CD14-positive monocyte (primary cell): ENCODE measurements around the gene PUM2. TPM values are rescaled to one million over a fixed set of nuclear protein-coding genes. Genes with fewer than 3 reads are reported as not detected.

Experiments used
- DNase-seq, 3 donors: peaks; one replicate each; pipeline ENCODE4 v3.0.0-alpha.2; 2011 to 2022
- H2AFZ ChIP-seq: 2 replicates; pipeline ENCODE4 v1.6.0; 2012; ENCODE audit warnings: mild to moderate bottlenecking, low read depth, low read length, inconsistent platforms; ENCODE audit not compliant: insufficient read depth, poor library complexity, severe bottlenecking
- H3K27ac ChIP-seq, 2 donors: 1 replicate in 1 of 2; 2 replicates in 1 of 2; pipeline ENCODE4 v1.5.1; 2012 to 2013; ENCODE audit warnings: low read length in 2 of 2, control low read depth in 1 of 2, inconsistent platforms in 1 of 2, low read depth in 1 of 2, mild to moderate bottlenecking in 1 of 2
- H3K27me3 ChIP-seq, 2 donors: one replicate each; pipeline versions ENCODE4 v1.6.0 to v1.6.1; 2011 to 2013; ENCODE audit warnings: low read length in 2 of 2; ENCODE audit not compliant: control insufficient read depth in 2 of 2, insufficient read depth in 2 of 2
- H3K36me3 ChIP-seq, 2 donors: replicated peaks in 1 of 2; 1 replicate in 1 of 2; 2 replicates in 1 of 2; pipeline versions ENCODE4 v1.5.1 to v1.6.1; 2012 to 2013; ENCODE audit warnings: low read length in 2 of 2, control low read depth in 1 of 2, inconsistent platforms in 1 of 2, mild to moderate bottlenecking in 1 of 2; ENCODE audit not compliant: insufficient read depth in 2 of 2, control insufficient read depth in 1 of 2
- H3K4me1 ChIP-seq, 2 donors: 1 replicate in 1 of 2; 2 replicates in 1 of 2; pipeline versions ENCODE4 v1.5.1 to v1.6.1; 2012 to 2013; ENCODE audit warnings: low read length in 2 of 2, control low read depth in 1 of 2, inconsistent platforms in 1 of 2, mild to moderate bottlenecking in 1 of 2, moderate library complexity in 1 of 2; ENCODE audit not compliant: insufficient read depth in 2 of 2, control insufficient read depth in 1 of 2
- H3K4me2 ChIP-seq: replicated peaks from 2 replicates; pipeline ENCODE3; 2012; ENCODE audit warnings: low read length, moderate library complexity, mild to moderate bottlenecking; ENCODE audit not compliant: poor library complexity, severe bottlenecking; ENCODE audit errors: extremely low read depth
- H3K4me3 ChIP-seq, 3 experiments: fragments of 200-600 bp in 1 of 3; sonication (generic) in 1 of 3; replicated peaks in 1 of 3; 1 replicate in 2 of 3; 2 replicates in 1 of 3; pipeline ENCODE4 v1.5.1; 2011 to 2013; ENCODE audit warnings: low read length in 3 of 3, mild to moderate bottlenecking in 3 of 3, control low read depth in 2 of 3, low read depth in 2 of 3, inconsistent platforms in 1 of 3, moderate library complexity in 1 of 3
- H3K79me2 ChIP-seq: 2 replicates; pipeline ENCODE4 v1.6.0; 2012; ENCODE audit warnings: mild to moderate bottlenecking, control low read depth, inconsistent platforms, low read length, moderate library complexity; ENCODE audit not compliant: insufficient read depth
- H3K9ac ChIP-seq: 2 replicates; pipeline ENCODE4 v1.6.0; 2017; ENCODE audit warnings: low read length, mild to moderate bottlenecking; ENCODE audit not compliant: insufficient read depth, poor library complexity, severe bottlenecking
- H3K9me3 ChIP-seq, 2 donors: replicated peaks in 1 of 2; 1 replicate in 1 of 2; 2 replicates in 1 of 2; pipeline versions ENCODE4 v1.5.1 to v1.6.1; 2012 to 2013; ENCODE audit warnings: low read length in 2 of 2, control low read depth in 1 of 2; ENCODE audit not compliant: control insufficient read depth in 1 of 2, insufficient read depth in 1 of 2
- H4K20me1 ChIP-seq: 2 replicates; pipeline ENCODE4 v1.6.0; 2012; ENCODE audit warnings: mild to moderate bottlenecking, low read length, control low read depth, moderate library complexity; ENCODE audit not compliant: insufficient read depth
- H3K27ac Mint-ChIP-seq, 7 donors: one replicate each; pipeline ENCODE4 v1.8.0; 2020; ENCODE audit warnings: mild to moderate bottlenecking in 7 of 7, mixed read lengths in 7 of 7, moderate library complexity in 6 of 7, inconsistent platforms in 2 of 7
- H3K27me3 Mint-ChIP-seq, 3 donors: one replicate each; pipeline ENCODE4 v1.8.0; 2021 to 2022; ENCODE audit warnings: low read depth in 3 of 3, mild to moderate bottlenecking in 3 of 3, mixed read lengths in 3 of 3, moderate library complexity in 3 of 3, inconsistent platforms in 1 of 3
- H3K36me3 Mint-ChIP-seq, 2 donors: one replicate each; pipeline ENCODE4 v1.8.0; 2020; ENCODE audit warnings: mixed read lengths in 2 of 2, inconsistent platforms in 1 of 2, mild to moderate bottlenecking in 1 of 2
- H3K4me1 Mint-ChIP-seq: one replicate; pipeline ENCODE4 v1.8.0; 2020; ENCODE audit warnings: mild to moderate bottlenecking, mixed read lengths
- H3K4me3 Mint-ChIP-seq, 2 donors: one replicate each; pipeline ENCODE4 v1.8.0; 2020; ENCODE audit warnings: mild to moderate bottlenecking in 2 of 2, mixed read lengths in 2 of 2, moderate library complexity in 1 of 2
- H3K9me3 Mint-ChIP-seq, 7 donors: one replicate each; pipeline ENCODE4 v1.8.0; 2020 to 2022; ENCODE audit warnings: mixed read lengths in 7 of 7, mild to moderate bottlenecking in 6 of 7, moderate library complexity in 6 of 7, inconsistent platforms in 2 of 7
- CTCF ChIP-seq: fragments of 200-600 bp; IDR thresholded peaks from one replicate; pipeline ENCODE4 v1.8.0; 2022; ENCODE audit warnings: antibody characterized with exemption, mild to moderate bottlenecking
- WGBS: methylation state at CpG from one replicate; pipeline ENCODE4 v1.1.5; 2013; ENCODE audit warnings: missing lambda C conversion rate; ENCODE audit not compliant: insufficient coverage; 5-methylcytosine and 5-hydroxymethylcytosine counted together
- intact Hi-C, 2 donors: fragments of 100-400 bp; cut with micrococcal nuclease; formaldehyde crosslinking; loops; one replicate each; pipeline versions ENCODE4 v1.15.0 to v1.15.1; 2023
- polyA plus RNA-seq, 3 donors: library from polyadenylated mRNA; depleted of rRNA in 1 of 3; unstranded in 2 of 3; stranded (reverse) in 1 of 3; fragments of 300-500 nt in 2 of 3; fragments of >200 nt in 1 of 3; fragmentation: Illumina TruSeq in 2 of 3; gene quantifications; 1 replicate in 2 of 3; 2 replicates in 1 of 3; pipeline ENCODE4 v1.2.3, GENCODE V29; 2012 to 2021

The PUM2 gene
- polyA plus RNA-seq, 3 donors, result 7.2 to 22.4 (median 8.3) TPM

- H3K4me1 Mint-ChIP-seq, result no peaks in the 10 kb centered on the region
- Histone ChIP-seq H3K4me3 (no peak overlapping the region), H3K79me2 (peaks cover 18% of the 10 kb centered on the region), H3K9ac (no peak overlapping the region), H3K27ac (peak overlapping the region in 1 of 2 donors; percentile 17), H3K9me3 (no peaks in the 10 kb centered on the region), H3K27me3 (no peaks in the 10 kb centered on the region), H3K36me3 (peaks cover 76 to 98% of the 10 kb centered on the region in 2 donors), H2AFZ (no peak overlapping the region), H3K4me2 (no peak overlapping the region), H3K4me1 (no peaks in the 10 kb centered on the region), H4K20me1 (peaks cover 78% of the 10 kb centered on the region)
- intact Hi-C loops, result no loop called here
- peaks cover 35 to 38% of the 10 kb centered on the region in 2 donors for H3K36me3 Mint-ChIP-seq
- H3K9me3 Mint-ChIP-seq, result no peaks in the 10 kb centered on the region
- TF ChIP-seq CTCF, result no peak
- no peak overlapping the region for H3K4me3 Mint-ChIP-seq
- DNase-seq, result no peak
- H3K27me3 Mint-ChIP-seq, result no peaks in the 10 kb centered on the region
- peak overlapping the region in 2 of 7 donors; percentile 71 to 86 for H3K27ac Mint-ChIP-seq
- 100% methylated on average over 1 of the region's 7 CpGs for WGBS
These were observed 61.9 kb downstream of the PUM2 start for GRCh38 chr2:20288642-20289340.

GRCh38 chr2:20282916-20283592, 67.6 kb downstream of the PUM2 start:
- intact Hi-C loops, result no loop called here
- Histone ChIP-seq H3K79me2 (peaks cover 12% of the 10 kb centered on the region), H3K9me3 (no peaks in the 10 kb centered on the region), H2AFZ (no peak overlapping the region), H3K36me3 (peaks cover 84 to 100% of the 10 kb centered on the region in 2 donors), H4K20me1 (peaks cover 83% of the 10 kb centered on the region), H3K4me2 (no peak overlapping the region), H3K27me3 (no peaks in the 10 kb centered on the region), H3K4me1 (no peaks in the 10 kb centered on the region), H3K9ac (no peak overlapping the region), H3K27ac (no peak overlapping the region), H3K4me3 (no peak overlapping the region)
- no peak overlapping the region for H3K4me3 Mint-ChIP-seq
- TF ChIP-seq CTCF, result no peak
- no peaks in the 10 kb centered on the region for H3K4me1 Mint-ChIP-seq
- WGBS, result 100% methylated on average over 1 of the region's 3 CpGs
- peaks cover 43 to 52% of the 10 kb centered on the region in 2 donors for H3K36me3 Mint-ChIP-seq
- H3K27ac Mint-ChIP-seq, result no peak overlapping the region
- H3K27me3 Mint-ChIP-seq, result no peaks in the 10 kb centered on the region
- DNase-seq, result no peak
- H3K9me3 Mint-ChIP-seq, result no peaks in the 10 kb centered on the region
